ENCODE data around the gene CACNA1C.

Gene CACNA1C

DNA sequence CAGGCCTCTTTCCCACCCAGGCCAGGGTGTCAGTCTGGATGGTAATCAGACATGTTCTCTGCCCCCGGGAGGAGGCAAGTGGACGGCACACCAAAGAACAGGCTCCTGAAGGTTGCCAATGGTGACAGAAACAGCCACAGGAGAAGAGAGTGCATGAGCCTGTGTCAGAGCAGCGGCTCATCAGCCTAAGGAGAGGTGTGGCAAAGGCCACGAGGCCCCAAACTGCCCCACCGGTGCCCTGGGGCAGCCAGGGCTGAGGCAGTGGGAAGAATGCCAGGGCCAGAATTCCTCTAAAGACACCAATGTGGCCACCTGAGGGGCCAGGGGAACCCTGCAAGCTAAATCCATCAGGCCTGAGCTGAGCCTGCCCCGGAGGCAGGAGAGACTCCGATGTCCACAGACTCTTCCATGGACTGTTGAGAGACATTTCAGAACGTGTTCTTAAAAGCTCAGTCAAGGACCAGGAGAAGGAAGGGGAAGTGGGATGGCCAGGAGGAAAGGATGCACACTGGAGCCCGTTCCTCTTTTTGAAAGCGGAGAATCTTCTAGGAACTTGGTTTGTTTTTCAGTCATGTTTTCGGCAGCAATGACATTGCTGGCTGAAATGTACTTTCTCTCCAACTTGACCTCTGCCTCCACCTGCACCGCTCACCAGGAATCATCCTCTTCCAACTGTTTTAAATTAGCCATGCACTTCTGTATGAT is 565.7 kb downstream of the CACNA1C start:
- DNase-seq, result no peak

DNA sequence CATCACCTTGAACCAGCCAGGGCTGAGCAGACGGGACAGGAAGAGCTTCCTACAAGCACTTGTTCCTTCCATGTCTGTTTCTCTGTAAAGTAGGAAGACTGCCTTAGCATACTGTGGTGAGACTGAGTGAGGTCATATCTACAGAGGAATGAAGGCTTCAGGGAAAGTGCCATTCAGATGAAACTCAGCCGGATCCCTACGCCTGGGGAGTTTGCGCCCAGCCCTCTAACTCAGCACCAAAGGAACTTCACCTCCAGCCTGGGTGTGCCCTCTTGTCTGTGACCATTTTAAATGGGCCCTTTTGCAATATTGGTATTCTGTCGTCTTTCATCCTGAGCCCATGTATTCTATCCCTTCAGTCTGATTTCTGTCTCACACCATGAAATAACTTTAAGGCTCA is 566.3 kb downstream of the CACNA1C start:
- no peak for DNase-seq

DNA sequence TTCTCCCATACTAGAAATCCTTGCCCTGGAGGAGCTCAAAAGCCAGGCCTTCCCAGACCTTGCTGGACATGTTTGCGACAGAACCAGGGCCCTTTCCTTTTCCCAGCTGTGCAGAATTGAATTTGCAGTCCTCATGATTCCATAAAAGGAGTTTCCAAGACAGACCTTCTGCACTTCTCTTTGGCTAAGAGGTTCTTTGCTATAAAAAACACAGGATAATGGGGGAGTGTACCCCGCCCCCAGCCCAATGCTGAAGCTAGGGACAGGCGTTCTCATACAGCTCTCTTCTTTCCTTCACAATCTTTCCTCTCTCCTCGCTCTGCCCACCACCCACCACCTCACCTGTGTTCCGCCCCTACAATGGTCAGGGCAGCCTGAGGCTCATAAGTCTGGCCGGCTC is 569.7 kb downstream of the CACNA1C start:
- no peak for DNase-seq

DNA sequence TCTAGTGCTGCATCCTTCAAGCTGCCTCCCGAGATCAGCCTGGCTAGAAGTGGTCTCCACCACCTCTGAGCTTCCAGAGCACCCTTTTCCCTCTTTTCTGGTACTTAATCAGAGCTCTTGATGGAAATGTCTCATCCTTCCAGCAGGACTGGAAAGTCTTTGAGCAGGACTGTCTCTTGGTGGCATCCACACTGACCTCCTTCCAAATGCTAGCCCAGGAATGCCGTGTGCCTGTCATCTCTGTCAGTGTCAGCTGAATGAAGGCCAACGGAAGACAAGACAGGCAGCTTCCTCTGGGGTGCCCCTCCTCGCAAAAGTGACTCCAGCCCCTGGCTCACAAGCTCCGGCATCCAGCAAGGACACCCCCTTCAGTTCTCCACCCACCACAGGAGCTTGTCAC is 570.7 kb downstream of the CACNA1C start:
- DNase-seq, result no peak

DNA sequence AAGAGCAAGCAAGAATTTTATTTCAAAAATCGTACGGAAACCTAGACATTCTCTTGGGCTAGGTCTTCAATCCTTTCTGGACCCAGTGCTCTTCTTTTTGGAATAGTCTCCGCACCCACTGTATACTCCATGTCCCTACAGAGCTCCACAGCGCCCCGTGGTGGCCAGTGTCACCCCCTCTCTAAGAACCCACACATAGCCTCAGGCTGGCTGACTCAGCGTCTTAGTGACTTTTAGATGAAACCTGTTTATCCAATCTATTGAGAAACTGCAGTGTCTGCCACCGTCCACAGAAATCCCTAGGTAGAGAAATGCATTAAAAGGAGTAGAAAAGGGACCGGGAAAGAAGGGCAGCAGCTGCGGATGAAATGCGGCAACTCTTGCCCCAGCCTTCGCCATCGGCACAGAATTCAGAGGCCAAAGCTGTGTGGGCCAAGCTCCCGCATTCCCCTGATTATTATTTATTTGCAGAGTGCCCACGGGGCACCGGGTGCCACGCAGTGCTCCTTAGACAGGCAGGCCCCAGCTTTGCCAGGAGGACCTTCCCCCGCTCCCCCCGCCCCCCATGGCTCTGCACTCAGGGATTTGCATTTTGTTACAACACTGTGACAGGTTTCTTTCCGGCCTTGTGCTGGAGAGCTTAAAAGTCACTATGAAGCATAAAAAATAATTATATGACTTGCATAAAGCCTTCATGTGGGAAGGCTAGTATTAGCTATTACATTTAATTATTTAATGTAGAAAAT is 571.9 kb downstream of the CACNA1C start:
- no peak for DNase-seq

DNA sequence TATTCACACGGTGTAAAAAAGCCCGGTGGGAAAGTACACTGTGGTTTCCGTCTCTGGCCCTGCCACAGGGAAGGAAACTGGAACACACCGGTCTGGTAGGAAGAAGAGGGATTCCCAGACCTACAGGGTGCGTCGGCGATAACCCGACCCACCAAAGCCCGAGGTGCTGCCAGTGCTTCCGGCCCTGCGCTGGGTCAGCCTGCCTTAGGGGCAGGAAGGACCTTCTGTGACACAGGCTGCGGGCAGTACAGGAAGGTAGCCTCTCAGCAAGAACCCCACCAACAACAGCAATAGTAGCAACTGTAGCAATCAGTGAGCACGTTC is 572.5 kb downstream of the CACNA1C start:
- DNase-seq, result no peak

DNA sequence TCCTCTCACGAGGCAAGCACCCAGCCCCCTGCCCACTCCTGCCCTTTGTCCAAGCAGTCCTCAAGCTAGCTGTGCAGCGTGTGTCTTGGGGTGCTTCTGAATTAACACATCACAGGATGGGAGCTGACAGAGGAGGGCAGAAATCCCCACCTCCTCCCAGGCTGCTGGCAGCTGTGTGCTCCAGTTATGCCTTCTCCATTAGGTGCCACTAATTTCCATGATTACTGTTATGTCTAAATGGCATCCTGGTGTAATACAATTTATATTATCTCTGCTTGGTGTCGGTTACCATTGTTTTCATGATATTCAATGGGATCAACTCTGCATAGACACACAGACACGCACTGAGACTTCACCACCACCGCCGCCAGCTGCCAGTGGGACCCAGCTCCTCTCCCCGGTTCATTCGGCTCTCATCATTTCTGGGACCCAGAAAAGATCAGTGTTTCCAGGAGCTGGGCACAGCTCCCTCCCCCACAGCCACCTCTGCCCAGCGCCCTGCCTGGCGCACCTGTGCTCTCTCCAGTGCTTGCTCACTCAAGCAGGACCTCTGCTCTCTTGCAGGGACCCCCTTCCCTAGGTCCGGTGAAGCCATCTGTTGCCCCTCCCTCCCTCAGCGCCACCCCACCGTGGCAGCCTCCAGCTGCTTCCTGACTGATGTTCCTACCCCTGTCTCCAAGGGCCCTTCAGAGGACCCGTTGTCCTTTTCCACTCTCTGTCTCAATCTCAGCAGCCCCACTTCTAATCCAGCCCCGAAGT is 574.5 kb downstream of the CACNA1C start:
- DNase-seq, result no peak

DNA sequence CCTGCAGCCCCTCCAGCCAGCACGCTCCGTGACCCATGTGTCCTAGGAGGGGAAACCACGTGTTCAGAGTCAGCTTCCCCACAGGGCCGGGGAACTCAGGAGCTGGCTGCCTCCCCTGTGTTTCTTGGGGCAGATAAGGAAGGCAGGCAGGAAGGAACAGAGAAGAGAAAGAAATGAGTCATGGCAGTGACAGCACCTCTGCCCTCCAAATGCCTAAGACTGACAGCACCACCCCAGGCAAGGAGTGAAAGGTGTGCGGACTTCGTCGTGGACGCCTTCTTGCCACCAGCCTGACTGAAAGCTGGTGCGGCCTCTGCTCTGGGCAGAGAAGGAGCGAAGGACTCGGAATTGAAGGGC is 575.0 kb downstream of the CACNA1C start:
- DNase-seq, result no peak

DNA sequence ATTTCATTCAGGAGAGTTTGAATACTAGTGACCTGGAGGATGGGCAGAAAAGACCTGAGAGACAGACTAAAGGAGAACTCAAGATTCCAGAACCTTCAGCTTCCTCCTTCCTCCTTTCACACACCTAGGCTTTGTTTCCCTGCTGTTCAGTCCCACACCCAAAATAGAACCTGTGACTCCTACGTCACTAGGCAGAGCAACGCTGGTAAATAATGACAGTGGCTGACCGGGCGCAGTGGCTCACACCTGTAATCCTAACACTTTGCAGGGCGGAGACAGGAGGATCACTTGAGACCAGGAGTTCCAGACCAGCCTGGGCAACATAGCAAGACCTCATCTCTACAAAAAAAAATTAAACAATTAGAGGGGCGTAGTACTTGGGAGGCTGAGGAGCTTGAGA is 575.6 kb downstream of the CACNA1C start:
- no peak for DNase-seq

DNA sequence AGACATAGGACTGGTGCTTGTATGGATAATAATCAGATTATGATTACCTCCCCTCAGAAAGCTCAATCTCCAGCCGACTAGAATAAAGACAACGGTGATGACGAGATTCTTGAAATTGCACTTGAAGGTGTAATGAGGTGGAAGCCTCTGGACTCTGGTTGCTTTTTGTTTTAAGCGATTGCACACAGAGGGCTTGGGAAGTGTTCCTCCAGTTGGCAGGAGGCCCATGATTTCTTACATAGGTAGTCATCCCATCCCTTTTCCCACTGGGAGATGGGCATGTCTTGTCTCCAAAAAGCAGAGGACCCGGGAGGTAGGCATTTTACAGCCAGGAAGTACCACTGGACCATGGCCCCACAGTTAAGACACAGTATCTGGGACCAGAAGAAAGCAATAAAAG is 576.3 kb downstream of the CACNA1C start:
- no peak for DNase-seq

DNA sequence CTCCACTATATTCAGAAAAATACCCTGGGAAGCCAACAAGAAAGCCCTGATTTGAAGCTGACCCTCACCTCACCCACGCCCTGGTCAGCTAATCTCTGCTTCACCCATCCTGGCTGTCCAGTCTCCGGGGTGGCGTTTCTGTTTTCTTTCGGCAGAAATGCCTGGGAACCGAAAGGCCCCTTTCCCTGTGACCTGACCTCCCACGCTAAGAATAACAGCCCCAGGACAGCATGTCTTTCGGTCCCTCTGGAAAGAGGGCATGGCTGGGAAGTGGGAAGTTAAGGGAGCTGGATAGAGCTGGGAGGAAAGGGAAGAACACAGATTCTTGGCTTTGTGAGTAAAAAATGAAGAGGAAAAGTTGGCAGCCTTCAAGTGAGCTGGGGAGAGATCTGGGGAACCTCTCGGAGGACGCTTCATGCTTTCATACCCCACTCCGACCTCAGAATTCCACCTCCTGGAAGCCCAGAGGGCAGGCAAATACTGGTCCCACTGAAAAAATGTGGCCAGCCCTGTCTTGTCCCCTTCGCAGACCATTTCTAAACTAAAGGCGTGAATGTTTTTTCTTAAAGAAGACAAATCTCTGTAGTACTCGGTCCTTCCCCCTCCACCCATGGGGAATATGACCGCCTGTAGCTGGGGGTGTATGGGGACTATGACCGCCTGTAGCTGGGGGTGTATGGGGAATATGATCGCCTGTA is 579.0 kb downstream of the CACNA1C start:
- no peak for DNase-seq

DNA sequence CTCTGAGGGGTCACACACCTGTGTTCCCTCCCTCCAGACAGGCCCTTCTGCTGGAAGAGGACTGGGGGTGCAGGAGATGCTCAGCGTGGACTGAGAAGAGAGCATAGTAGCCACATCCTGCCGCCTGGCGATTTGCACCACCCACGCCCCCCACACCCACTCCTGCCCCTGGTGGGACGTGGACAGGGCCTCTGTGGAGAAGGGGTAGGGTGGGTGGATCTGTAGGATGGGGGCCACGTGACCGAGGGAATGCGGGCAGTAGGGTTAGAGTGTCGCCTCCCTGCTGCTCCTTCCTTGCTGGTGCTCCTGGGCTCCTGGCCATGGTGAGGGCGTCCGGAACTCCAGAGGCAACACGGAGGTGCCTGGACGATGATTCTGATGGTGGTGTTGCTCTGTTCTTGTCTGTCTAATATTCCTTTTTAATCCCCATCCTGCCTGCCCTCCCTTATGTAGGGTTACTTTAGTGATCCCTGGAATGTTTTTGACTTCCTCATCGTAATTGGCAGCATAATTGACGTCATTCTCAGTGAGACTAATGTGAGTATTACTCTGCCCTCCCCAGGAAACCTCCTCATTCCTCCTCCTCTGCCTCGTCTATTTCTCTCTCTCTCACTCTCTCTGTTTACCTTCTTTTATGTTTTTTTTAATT is 580.5 kb downstream of the CACNA1C start:
- no peak for DNase-seq

DNA sequence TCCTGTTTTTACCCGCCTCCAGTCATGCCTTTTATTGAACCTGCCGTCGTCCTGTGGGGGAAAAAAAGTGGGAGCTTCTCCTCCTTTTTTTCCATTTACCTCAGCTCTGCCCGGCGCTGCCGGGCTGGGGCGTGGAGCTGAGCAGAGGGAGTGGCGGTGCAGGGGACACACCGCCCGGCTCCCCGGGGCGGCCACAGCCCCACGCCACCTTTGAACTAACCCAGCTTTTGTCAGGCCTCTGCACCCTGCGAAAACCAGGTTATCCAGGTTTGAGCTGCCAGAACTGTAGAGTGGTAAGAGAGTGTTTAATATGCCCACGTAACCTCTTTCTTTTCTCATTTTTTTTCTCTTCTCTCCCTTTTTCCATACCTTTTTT is 581.0 kb downstream of the CACNA1C start:
- no peak for DNase-seq

DNA sequence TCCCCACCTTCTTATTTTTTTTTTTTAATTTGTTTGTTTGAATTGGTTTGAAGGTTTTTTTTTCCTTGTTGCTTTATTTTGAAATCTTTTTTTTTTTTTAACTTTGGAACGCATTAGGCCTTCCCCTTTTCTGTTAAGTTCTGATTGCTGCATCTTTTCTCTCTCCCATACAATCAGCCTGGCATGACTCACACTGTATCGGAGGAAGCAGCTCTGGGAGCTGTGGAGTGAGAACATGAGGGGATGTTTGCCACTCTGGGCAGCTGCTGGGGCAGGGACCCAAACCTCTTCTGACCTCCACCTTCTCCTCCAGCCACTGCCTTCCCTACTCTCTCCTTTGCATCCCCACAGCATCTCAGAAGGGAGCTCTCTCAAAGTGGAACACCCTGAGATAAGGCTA is 581.7 kb downstream of the CACNA1C start:
- DNase-seq, result no peak

DNA sequence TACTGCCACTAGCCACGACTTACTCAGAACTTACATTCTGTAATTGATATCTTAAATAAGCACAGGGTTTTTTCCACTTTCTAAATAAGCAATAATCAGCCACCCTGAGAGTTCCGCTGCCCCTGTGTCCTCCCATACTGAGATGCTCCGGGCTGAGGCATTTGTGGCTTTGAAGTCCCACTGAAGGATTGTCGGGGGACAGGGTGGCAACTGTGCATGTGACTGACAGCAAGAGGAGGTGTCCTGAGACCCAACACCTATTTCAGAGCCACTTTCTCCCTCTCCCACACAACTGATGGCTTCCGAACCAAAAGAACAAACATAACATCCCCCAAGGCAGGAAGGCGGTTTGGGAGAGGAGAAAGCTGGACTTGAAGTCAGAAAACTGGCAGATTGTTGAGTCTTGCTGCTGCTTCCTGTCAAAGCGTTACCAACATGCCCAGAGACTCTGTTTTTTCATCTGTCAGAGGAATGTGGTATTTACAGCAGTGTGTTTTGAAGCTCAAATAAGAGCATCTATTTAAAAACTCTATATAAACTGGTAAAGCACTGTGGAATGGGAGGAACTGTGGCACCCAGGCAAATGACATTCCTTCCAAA is 584.1 kb downstream of the CACNA1C start:
- DNase-seq, result no peak

DNA sequence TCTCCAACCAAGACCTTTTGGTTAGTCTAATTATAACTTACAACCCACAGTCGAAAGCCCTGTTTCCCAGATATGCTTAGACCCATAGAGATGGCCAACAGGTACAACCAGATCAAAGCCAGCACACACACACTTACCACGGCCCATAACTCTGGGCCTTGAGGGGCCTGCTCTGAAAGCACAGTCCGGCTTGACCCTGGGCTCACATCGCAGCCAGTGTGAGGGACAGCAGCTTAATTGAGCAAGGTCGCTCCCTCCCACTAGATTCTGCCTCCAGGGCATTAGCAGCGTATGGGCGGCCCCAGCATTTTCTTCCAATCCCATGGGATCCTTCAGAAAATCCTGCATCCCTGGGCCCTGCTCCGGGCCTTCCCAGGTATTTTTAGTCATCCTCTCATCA is 584.6 kb downstream of the CACNA1C start:
- no peak for DNase-seq

DNA sequence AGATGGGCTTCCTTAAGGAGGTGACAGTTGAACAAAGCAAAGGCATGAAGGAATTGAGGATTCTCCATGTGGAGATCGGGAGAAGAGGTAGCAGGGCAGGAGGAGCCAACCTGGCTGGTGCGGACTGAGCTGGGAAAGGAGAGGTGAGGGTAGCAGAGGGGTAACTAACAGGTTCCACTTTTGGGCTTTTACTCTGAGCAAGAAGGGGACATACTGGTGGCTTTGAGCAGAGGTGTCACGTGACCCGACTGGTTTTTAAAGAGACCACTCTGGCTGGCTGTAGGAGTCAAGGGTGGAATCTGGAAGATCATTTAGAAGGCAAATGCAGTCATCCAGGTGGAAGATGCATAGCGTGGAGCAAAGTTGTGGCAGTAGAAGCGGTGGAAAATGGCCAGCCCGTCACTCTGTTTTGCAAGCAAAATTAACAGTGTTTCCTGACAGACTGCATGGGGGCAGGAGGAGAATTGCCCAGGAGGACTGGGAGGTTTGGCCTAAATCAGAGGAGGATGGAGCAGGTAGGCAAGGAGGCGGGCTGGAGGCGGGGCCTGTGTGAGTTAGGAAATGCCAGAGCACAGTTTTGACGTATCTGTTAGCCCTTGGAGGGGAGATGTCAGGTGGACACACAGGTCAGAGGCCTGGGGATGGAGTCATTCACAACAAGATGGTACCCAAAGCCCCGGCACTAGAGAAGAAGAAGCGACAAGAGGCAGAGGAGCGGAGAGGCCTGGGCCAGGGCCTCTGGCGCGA is 585.7 kb downstream of the CACNA1C start:
- no peak for DNase-seq

DNA sequence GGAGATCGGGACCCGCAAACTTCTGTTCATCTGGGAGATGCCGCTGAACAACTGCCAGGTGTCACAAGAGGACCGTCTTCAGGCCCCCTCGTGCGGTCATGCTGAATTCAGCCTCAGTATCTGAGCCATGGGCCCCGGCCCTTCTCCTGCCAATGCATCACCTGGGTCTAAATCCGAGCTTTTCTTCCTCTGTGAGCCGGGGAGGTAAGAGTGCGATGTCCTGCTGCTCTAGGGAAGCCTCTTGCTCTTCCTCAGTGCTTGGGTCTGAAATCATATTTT is 586.2 kb downstream of the CACNA1C start:
- DNase-seq, result no peak

DNA sequence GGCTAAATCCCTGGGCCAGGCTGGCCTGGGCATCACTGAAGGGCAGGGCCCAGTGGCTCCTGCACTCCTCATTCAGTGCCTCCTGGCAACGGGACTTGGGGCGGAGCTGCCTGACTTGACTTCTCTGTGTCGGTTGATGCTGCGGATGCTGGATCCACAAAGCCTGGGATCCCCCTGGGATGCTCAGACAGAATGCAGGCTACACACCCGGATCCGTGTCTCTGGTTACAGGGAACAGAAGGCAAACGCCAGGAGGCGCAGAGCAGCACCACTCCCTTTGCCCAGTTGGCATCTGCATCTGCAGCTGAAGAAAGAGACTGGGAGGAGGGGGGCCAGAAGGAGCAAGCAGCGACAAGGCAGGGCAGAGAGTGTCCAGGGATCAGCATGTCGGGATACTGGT is 587.5 kb downstream of the CACNA1C start:
- DNase-seq, result no peak

DNA sequence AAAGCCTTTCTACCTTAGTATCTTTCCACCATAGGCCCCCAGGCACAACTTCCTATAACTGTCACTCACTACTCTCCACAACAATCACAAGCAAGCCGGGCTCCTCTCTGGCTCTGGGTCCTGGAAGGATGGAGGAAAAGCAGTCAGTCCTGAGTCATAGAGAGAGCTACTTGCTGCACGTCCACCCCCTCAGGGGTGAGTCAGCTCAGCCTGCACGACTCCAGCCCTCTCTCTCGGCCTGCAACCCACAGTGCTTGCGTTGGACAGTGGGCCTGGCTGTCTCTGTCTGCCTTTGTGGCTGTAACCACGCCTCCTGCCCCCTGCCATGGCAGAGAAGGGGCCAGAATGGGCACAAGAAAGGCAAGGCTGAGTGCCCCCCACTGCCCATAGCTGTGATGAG is 587.9 kb downstream of the CACNA1C start:
- DNase-seq, result no peak

DNA sequence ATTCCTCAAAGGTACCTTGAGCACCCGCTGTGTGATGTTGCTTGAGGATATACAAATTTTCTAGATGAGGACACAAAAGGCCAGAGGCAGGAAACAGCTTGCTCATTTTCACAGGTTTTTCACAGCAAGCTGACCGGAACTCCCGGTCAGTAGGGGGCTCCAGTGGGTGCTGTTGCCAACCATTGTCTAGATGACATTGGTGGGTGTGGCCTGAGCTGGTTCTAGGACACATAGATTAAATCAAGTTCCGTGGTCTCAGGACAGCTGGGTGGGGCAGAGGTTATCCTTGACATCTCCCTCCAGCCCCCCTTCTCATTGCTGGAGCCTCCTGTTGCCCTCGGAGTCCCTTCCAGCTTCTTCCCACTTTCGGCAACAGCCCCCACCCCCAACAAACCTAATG is 588.4 kb downstream of the CACNA1C start:
- DNase-seq, result no peak

DNA sequence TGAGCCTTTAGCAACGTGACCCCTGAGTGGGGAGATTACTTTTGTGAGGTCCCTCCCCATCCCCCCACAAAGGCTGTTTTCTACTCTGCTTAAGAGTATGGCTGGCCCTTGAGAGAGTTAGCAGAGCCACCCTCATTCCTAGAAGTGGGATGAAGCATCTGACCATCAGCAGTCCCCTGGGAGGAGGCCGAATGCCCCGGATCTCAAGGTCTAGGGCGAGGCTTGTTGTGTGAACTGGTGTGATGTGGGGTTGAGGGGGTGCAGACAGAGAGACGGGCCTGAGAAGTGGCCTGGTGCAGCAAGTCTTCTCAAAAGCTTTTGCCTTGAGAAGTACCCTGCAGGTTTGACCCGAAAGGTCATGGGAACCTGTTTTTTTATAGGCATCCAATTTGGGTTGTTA is 589.0 kb downstream of the CACNA1C start:
- no peak for DNase-seq
